ENCODE data around the gene STUB1.
"Not testable (repeated sequence)": the region's sequence is repeated elsewhere in the genome, so short reads cannot be mapped to it uniquely, and the experiment has no call there.

Gene STUB1

GRCh38 chr16:708019-708418 is 27.8 kb downstream of the STUB1 start:
- H3K27me3 ChIP-seq (ENCODE audit: insufficient read depth, insufficient read length) = peaks cover 84% of the 10 kb centered on the region
- no peak for TF ChIP-seq YY1 (IDR thresholded peaks at IDR 0.05; ENCODE audit: insufficient read depth, insufficient read length)
- TF ChIP-seq SUZ12 (IDR thresholded peaks at IDR 0.05; ENCODE audit: extremely low read depth, insufficient read depth, insufficient read length) = no peak
- no peak for TF ChIP-seq ZNF274 (IDR thresholded peaks at IDR 0.05; ENCODE audit: low read depth, low read length)
- H3K4me1 ChIP-seq (ENCODE audit: insufficient read depth, insufficient read length) = peaks cover 30% of the 10 kb centered on the region
- no peak for DNase-seq (ENCODE audit: low read depth, low spot score)
- H3K4me3 ChIP-seq (ENCODE audit: insufficient read length, low read depth) = no peak overlapping the region
- H3K9me3 ChIP-seq (ENCODE audit: insufficient read depth, low read length) = no peaks in the 10 kb centered on the region
- H3K36me3 ChIP-seq (ENCODE audit: insufficient read depth, insufficient read length, low read length) = no peaks in the 10 kb centered on the region
- H3K9ac ChIP-seq (ENCODE audit: insufficient read length, low read depth) = no peak overlapping the region

GRCh38 chr16:708959-709358 is 28.7 kb downstream of the STUB1 start:
- no peak overlapping the region for H3K9ac ChIP-seq (ENCODE audit: insufficient read length, low read depth)
- no peaks in the 10 kb centered on the region for H3K36me3 ChIP-seq (ENCODE audit: insufficient read depth, insufficient read length, low read length)
- peaks cover 74% of the 10 kb centered on the region for H3K27me3 ChIP-seq (ENCODE audit: insufficient read depth, insufficient read length)
- H3K9me3 ChIP-seq (ENCODE audit: insufficient read depth, low read length) = no peaks in the 10 kb centered on the region
- no peak for DNase-seq (ENCODE audit: low read depth, low spot score)
- no peak overlapping the region for H3K4me3 ChIP-seq (ENCODE audit: insufficient read length, low read depth)
- TF ChIP-seq YY1 (IDR thresholded peaks at IDR 0.05; ENCODE audit: insufficient read depth, insufficient read length) (no peak), ZNF274 (IDR thresholded peaks at IDR 0.05; ENCODE audit: low read depth, low read length) (no peak), SUZ12 (IDR thresholded peaks at IDR 0.05; ENCODE audit: extremely low read depth, insufficient read depth, insufficient read length) (no peak)
- peaks cover 34% of the 10 kb centered on the region for H3K4me1 ChIP-seq (ENCODE audit: insufficient read depth, insufficient read length)

- no peak overlapping the region for H3K4me3 ChIP-seq (ENCODE audit: insufficient read length, low read depth)
- peaks cover 65% of the 10 kb centered on the region for H3K27me3 ChIP-seq (ENCODE audit: insufficient read depth, insufficient read length)
- DNase-seq (ENCODE audit: low read depth, low spot score) = peak; percentile 80
- peaks cover 36% of the 10 kb centered on the region for H3K4me1 ChIP-seq (ENCODE audit: insufficient read depth, insufficient read length)
- H3K9me3 ChIP-seq (ENCODE audit: insufficient read depth, low read length) = no peaks in the 10 kb centered on the region
- peak overlapping the region; percentile 67 for H3K9ac ChIP-seq (ENCODE audit: insufficient read length, low read depth)
- TF ChIP-seq SUZ12 (IDR thresholded peaks at IDR 0.05; ENCODE audit: extremely low read depth, insufficient read depth, insufficient read length) = no peak
- TF ChIP-seq ZNF274 (IDR thresholded peaks at IDR 0.05; ENCODE audit: low read depth, low read length) = no peak
- TF ChIP-seq YY1 (IDR thresholded peaks at IDR 0.05; ENCODE audit: insufficient read depth, insufficient read length) = no peak
- no peaks in the 10 kb centered on the region for H3K36me3 ChIP-seq (ENCODE audit: insufficient read depth, insufficient read length, low read length)
These were observed 29.6 kb downstream of the STUB1 start for GRCh38 chr16:709566-710499.

- Histone ChIP-seq H3K9ac (ENCODE audit: insufficient read length, low read depth) (peak overlapping the region; percentile 50), H3K27me3 (ENCODE audit: insufficient read depth, insufficient read length) (peaks cover 59% of the 10 kb centered on the region), H3K4me3 (ENCODE audit: insufficient read length, low read depth) (no peak overlapping the region), H3K9me3 (ENCODE audit: insufficient read depth, low read length) (no peaks in the 10 kb centered on the region), H3K4me1 (ENCODE audit: insufficient read depth, insufficient read length) (peaks cover 36% of the 10 kb centered on the region), H3K36me3 (ENCODE audit: insufficient read depth, insufficient read length, low read length) (no peaks in the 10 kb centered on the region)
- no peak for TF ChIP-seq SUZ12 (IDR thresholded peaks at IDR 0.05; ENCODE audit: extremely low read depth, insufficient read depth, insufficient read length)
- DNase-seq (ENCODE audit: low read depth, low spot score) = no peak
These were observed 30.4 kb downstream of the STUB1 start for GRCh38 chr16:710500-711075.

- no peak for TF ChIP-seq YY1 (IDR thresholded peaks at IDR 0.05; ENCODE audit: insufficient read depth, insufficient read length)
- no peak for TF ChIP-seq SUZ12 (IDR thresholded peaks at IDR 0.05; ENCODE audit: extremely low read depth, insufficient read depth, insufficient read length)
- TF ChIP-seq ZNF274 (IDR thresholded peaks at IDR 0.05; ENCODE audit: low read depth, low read length) = no peak
- Histone ChIP-seq H3K9ac (ENCODE audit: insufficient read length, low read depth) (peak overlapping the region; percentile 50), H3K4me3 (ENCODE audit: insufficient read length, low read depth) (no peak overlapping the region), H3K4me1 (ENCODE audit: insufficient read depth, insufficient read length) (peaks cover 38% of the 10 kb centered on the region), H3K36me3 (ENCODE audit: insufficient read depth, insufficient read length, low read length) (no peaks in the 10 kb centered on the region), H3K9me3 (ENCODE audit: insufficient read depth, low read length) (no peaks in the 10 kb centered on the region), H3K27me3 (ENCODE audit: insufficient read depth, insufficient read length) (peaks cover 55% of the 10 kb centered on the region)
- DNase-seq (ENCODE audit: low read depth, low spot score) = no peak
These were observed 30.9 kb downstream of the STUB1 start for GRCh38 chr16:711084-711483.

- Histone ChIP-seq H3K27me3 (ENCODE audit: insufficient read depth, insufficient read length) (peaks cover 49% of the 10 kb centered on the region), H3K4me3 (ENCODE audit: insufficient read length, low read depth) (no peak overlapping the region), H3K9ac (ENCODE audit: insufficient read length, low read depth) (peak overlapping the region; percentile 23), H3K9me3 (ENCODE audit: insufficient read depth, low read length) (no peaks in the 10 kb centered on the region), H3K4me1 (ENCODE audit: insufficient read depth, insufficient read length) (peaks cover 39% of the 10 kb centered on the region), H3K36me3 (ENCODE audit: insufficient read depth, insufficient read length, low read length) (no peaks in the 10 kb centered on the region)
- TF ChIP-seq YY1 (IDR thresholded peaks at IDR 0.05; ENCODE audit: insufficient read depth, insufficient read length) (no peak), SUZ12 (IDR thresholded peaks at IDR 0.05; ENCODE audit: extremely low read depth, insufficient read depth, insufficient read length) (no peak), ZNF274 (IDR thresholded peaks at IDR 0.05; ENCODE audit: low read depth, low read length) (no peak)
- DNase-seq (ENCODE audit: low read depth, low spot score) = peak; percentile 70
These were observed 31.5 kb downstream of the STUB1 start for GRCh38 chr16:711548-712320.

GRCh38 chr16:712740-713250 is 32.6 kb downstream of the STUB1 start:
- Histone ChIP-seq H3K27me3 (ENCODE audit: insufficient read depth, insufficient read length) (peaks cover 38% of the 10 kb centered on the region), H3K4me1 (ENCODE audit: insufficient read depth, insufficient read length) (peaks cover 45% of the 10 kb centered on the region)
- DNase-seq (ENCODE audit: low read depth, low spot score) = peak; percentile 94
- H3K36me3 ChIP-seq (ENCODE audit: insufficient read depth, insufficient read length, low read length); H3K4me3 ChIP-seq (ENCODE audit: insufficient read length, low read depth); H3K9me3 ChIP-seq (ENCODE audit: insufficient read depth, low read length); H3K9ac ChIP-seq (ENCODE audit: insufficient read length, low read depth): not testable (repeated sequence)

Measured in NT2/D1 (cell line).